Measurements from ENCODE around the gene EXOC3L4. TPM values are rescaled to one million over a fixed set of nuclear protein-coding genes. Genes with fewer than 3 reads are reported as not detected.

The EXOC3L4 gene
- total and polyA plus RNA-seq, 9 of the 15 experiments (the other 6 are each of a cell fraction or from before 2014, with no cell fraction given): 0.10 to 6.7 (median 0.98) TPM; not detected in 1

- FAIRE-seq: peak; percentile 91
- peak; percentile 49; the same call in 1 of the 2 replicates for TF ChIP-seq NFRKB (IDR thresholded peaks at IDR 0.05; ENCODE audit: low read depth)
- 0 out of 2 replicates have a peak, but pooled peaks have one; percentile 46 for TF ChIP-seq THRB (CRISPR knock-in tag; conservative IDR thresholded peaks at IDR 0.05)
- TF ChIP-seq ASH1L (IDR thresholded peaks at IDR 0.05; ENCODE audit: borderline replicate concordance, low read depth, partially characterized antibody): no peak
- peak; percentile 75 for TF ChIP-seq ZNF583 (CRISPR knock-in tag; IDR thresholded peaks at IDR 0.05)
- peak; percentile 38; the same call in 1 of the 2 replicates for TF ChIP-seq CTBP1 (IDR thresholded peaks at IDR 0.05; ENCODE audit: borderline replicate concordance)
- TF ChIP-seq MYC (IDR thresholded peaks at IDR 0.05; ENCODE audit: low read depth, low read length): peak; percentile 45; the same call in 1 of the 2 replicates
- no peak for TF ChIP-seq MYC (CRISPR knock-in tag; IDR thresholded peaks at IDR 0.05; ENCODE audit: borderline replicate concordance, low read depth)
- no peak for TF ChIP-seq ZNF75A (CRISPR knock-in tag; IDR thresholded peaks at IDR 0.05)
- TF ChIP-seq TFAP4 (CRISPR knock-in tag; IDR thresholded peaks at IDR 0.05; ENCODE audit: borderline replicate concordance): peak; percentile 61; the same call in 1 of the 2 replicates
- TF ChIP-seq KDM2B (CRISPR knock-in tag; IDR thresholded peaks at IDR 0.05): no peak
- TF ChIP-seq ZNF277 (CRISPR knock-in tag; IDR thresholded peaks at IDR 0.05; ENCODE audit: borderline replicate concordance): no peak
- TF ChIP-seq ZBTB17 (CRISPR knock-in tag; IDR thresholded peaks at IDR 0.05): 0 out of 2 replicates have a peak, but pooled peaks have one; percentile 39
- TF ChIP-seq CREB3 (tag; conservative IDR thresholded peaks at IDR 0.05; ENCODE audit: low read depth): peak; percentile 90
- TF ChIP-seq VEZF1 (CRISPR knock-in tag; IDR thresholded peaks at IDR 0.05): peak; percentile 20; the same call in 1 of the 2 replicates
These were observed 42.1 kb downstream of the EXOC3L4 start for GRCh38 chr14:103136388-103137271.

More at GRCh38 chr14:103136388-103137271, 42.1 kb downstream of the EXOC3L4 start:
- peaks cover 21 to 42% of the 10 kb centered on the region in 2 experiments; a peak in 4 of 5 replicates for H3K4me1 ChIP-seq (replicated peaks in 1 of 2; ENCODE audit: control insufficient read depth in 2 of 2, insufficient read depth in 2 of 2, low read length in 2 of 2)
- H2AFZ ChIP-seq (ENCODE audit: low read depth, low read length): peak overlapping the region; percentile 87
- no peaks in the 10 kb centered on the region for H3K9me1 ChIP-seq (ENCODE audit: control insufficient read depth, insufficient read depth, low read length)
- in situ Hi-C loops (cut with MboI): no loop called here
- ChIA-PET POLR2A (interaction anchor here (0.6 to 3.0 kb wide), 9 partner anchors 10 to 209 kb away, joined by 3 to 15 read pairs (median 4); partner anchors contain the start of gene EIF5), CTCF (ENCODE audit: low intra/inter-chr PET ratio) (no interaction called here)
- H4K20me1 ChIP-seq (replicated peaks; ENCODE audit: control insufficient read depth, insufficient read depth, low read length): no peaks in the 10 kb centered on the region
- H3K4me3 ChIP-seq: no peak overlapping the region
- H3K9me3 ChIP-seq (replicated peaks; ENCODE audit: control insufficient read depth, insufficient read depth, low read depth, low read length): no peaks in the 10 kb centered on the region
- peak overlapping the region; percentile 54 for H3K4me2 ChIP-seq (ENCODE audit: insufficient read depth, low read length)
- H3K27ac ChIP-seq (ENCODE audit: extremely low read depth, low read depth, low read length): peak overlapping the region; percentile 82
- peak; percentile 93 for ATAC-seq
- WGBS (ENCODE audit: insufficient coverage, low coverage, missing lambda C conversion rate): 17% methylated on average over 18 of the region's 20 CpGs
- peak; percentile 71 to 78 (median 73) for DNase-seq (ENCODE audit: extremely low read depth in 1 of 4, low spot score in 3 of 4)
- H3K36me3 ChIP-seq (ENCODE audit: control insufficient read depth, insufficient read depth, low read length): peaks cover 40% of the 10 kb centered on the region; the same call in 2 of the 3 replicates
- TSS peak; percentile 41 for BruUV-seq (replicated peaks)
- intact Hi-C loops (cut with micrococcal nuclease): no loop called here
- H3K79me2 ChIP-seq (ENCODE audit: control insufficient read depth, insufficient read depth, low read length): no peaks in the 10 kb centered on the region
- H3K27me3 ChIP-seq (ENCODE audit: control insufficient read depth in 2 of 2, insufficient read depth in 2 of 2, low read length in 2 of 2): no peaks in the 10 kb centered on the region
- H3K9ac ChIP-seq (ENCODE audit: insufficient read depth in 1 of 2, low read depth in 2 of 2, low read length in 2 of 2): peak overlapping the region; percentile 73 to 81; a peak in 3 of 4 replicates
